Memory B cell (primary cell): Measurements from ENCODE around the gene RBM3.

Experiments
- ATAC-seq: fragments of 150-1000 bp; cut with Tn5 transposase; 2 replicates; pipeline ENCODE4 v1.10.0; 2021; ENCODE audit warnings: low read depth, mild to moderate bottlenecking, moderate library complexity
- DNase-seq, 2 donors: peaks; one replicate each; pipeline ENCODE4 v3.0.0; 2022; ENCODE audit warnings: low spot score in 2 of 2
- H3K27ac Mint-ChIP-seq: one replicate; pipeline ENCODE4 v1.8.0; 2022; ENCODE audit warnings: mild to moderate bottlenecking, moderate library complexity, mixed read lengths
- H3K27me3 Mint-ChIP-seq: one replicate; pipeline ENCODE4 v1.8.0; 2022; ENCODE audit warnings: mixed read lengths
- H3K36me3 Mint-ChIP-seq: one replicate; pipeline ENCODE4 v1.8.0; 2022; ENCODE audit warnings: mild to moderate bottlenecking, mixed read lengths
- H3K4me1 Mint-ChIP-seq: one replicate; pipeline ENCODE4 v1.8.0; 2022; ENCODE audit warnings: mixed read lengths
- H3K4me3 Mint-ChIP-seq: one replicate; pipeline ENCODE4 v1.8.0; 2022; ENCODE audit warnings: mild to moderate bottlenecking, moderate library complexity, mixed read lengths
- H3K9me3 Mint-ChIP-seq: one replicate; pipeline ENCODE4 v1.8.0; 2022; ENCODE audit warnings: mixed read lengths

The RBM3 gene

DNA sequence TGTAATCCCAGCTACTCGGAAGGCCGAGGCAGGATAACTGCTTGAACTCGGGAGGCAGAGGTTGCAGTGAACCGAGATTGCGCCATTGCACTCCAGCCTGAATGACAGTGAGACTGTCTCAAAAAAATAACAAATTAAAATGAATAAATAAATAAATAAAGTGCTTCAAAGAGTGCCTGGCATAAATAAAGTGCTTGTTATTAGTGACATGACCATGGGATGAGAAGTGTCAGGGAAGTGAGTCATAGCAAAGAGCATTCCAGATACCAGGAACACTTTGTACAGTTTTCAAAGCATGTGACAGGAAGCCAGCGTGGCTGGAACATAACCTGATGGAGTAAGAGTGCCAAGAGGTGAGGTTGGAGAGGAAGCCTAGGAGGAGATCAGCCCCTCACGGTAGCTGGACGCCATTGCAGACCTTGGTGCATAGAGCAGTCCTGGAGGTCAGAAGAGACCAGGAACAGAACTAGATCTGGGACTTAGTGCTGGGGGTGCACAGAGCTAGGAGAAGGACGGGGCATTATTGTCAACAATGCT lies 17.0 kb downstream of the RBM3 start:
- Mint-ChIP-seq H3K4me1 (peaks cover 3% of the 10 kb centered on the region), H3K36me3 (no peaks in the 10 kb centered on the region), H3K9me3 (no peaks in the 10 kb centered on the region), H3K27me3 (peaks cover 3% of the 10 kb centered on the region), H3K4me3 (no peak overlapping the region), H3K27ac (no peak overlapping the region)
- ATAC-seq (no peak), DNase-seq (no peak)

DNA sequence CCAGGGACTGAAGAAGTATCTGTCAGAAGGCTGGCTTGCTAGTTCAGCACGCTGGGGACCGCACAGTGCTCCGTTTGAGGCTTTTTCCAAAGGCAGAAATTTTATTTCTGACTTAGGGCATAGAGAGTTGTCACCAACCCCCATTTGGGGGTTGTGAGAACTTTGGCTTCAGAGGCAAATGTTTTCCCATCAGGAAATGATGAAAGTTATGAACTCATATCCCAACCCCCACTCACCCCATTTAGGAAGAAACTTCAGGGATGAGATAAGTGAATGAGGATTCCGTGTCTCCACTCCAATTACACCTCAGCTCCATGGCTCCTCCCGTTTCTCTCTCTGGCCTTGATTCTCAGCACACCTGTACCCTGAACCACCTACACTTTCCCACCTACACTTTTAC lies 18.7 kb downstream of the RBM3 start:
- ATAC-seq (no peak), DNase-seq (no peak)
- Mint-ChIP-seq H3K4me1 (peaks cover 5% of the 10 kb centered on the region), H3K36me3 (no peaks in the 10 kb centered on the region), H3K9me3 (no peaks in the 10 kb centered on the region), H3K4me3 (no peak overlapping the region), H3K27ac (no peak overlapping the region), H3K27me3 (peaks cover 3% of the 10 kb centered on the region)

DNA sequence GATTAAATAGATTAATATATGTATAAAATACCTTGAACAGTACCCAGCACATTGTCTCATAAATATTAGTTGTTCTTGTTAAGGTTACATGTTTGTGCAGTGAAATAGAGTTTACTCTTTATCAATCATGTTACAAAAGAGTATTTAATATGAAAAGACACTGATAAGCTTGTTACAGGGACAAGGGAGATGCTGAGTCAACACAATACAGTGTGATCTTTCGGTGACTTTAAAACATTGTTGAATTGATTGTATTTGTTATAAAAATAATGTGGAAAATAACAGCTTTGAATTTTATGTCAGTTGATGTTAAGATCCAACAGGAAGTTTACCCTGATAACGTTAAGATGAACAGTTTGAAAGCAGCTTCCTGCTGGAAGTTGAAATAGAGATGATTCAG lies 21.6 kb downstream of the RBM3 start:
- Mint-ChIP-seq H3K36me3 (no peaks in the 10 kb centered on the region), H3K4me1 (peaks cover 11% of the 10 kb centered on the region), H3K9me3 (no peaks in the 10 kb centered on the region), H3K27ac (no peak overlapping the region), H3K4me3 (no peak overlapping the region), H3K27me3 (peaks cover 3% of the 10 kb centered on the region)
- ATAC-seq, result no peak
- DNase-seq, result no peak

- ATAC-seq (peak; percentile 81), DNase-seq (peak; percentile 78 to 83)
- H3K36me3 Mint-ChIP-seq, result peaks cover 2% of the 10 kb centered on the region
- peak within 1 kb of the TSS; percentile 97 for H3K4me3 Mint-ChIP-seq
- peak within 1 kb of the TSS; percentile 99 for H3K27ac Mint-ChIP-seq
- no peaks in the 10 kb centered on the region for H3K9me3 Mint-ChIP-seq
- no peaks in the 10 kb centered on the region for H3K27me3 Mint-ChIP-seq
- peaks cover 8% of the 10 kb centered on the region for H3K4me1 Mint-ChIP-seq
These were observed 23.3 kb downstream of the RBM3 start, which contains the start of gene WDR13 for GRCh38 chrX:48597353-48598264. Gene WDR13, plus strand, starts transcription at chrX:48597492. Its CDS starts 505 bp downstream, at chrX:48597997.

GRCh38 chrX:48598614-48599013 lies 24.3 kb downstream of the RBM3 start:
- peak overlapping the region; percentile 99 for H3K27ac Mint-ChIP-seq
- ATAC-seq (no peak), DNase-seq (no peak)
- H3K36me3 Mint-ChIP-seq, result peaks cover 4% of the 10 kb centered on the region
- no peaks in the 10 kb centered on the region for H3K27me3 Mint-ChIP-seq
- no peaks in the 10 kb centered on the region for H3K9me3 Mint-ChIP-seq
- peaks cover 8% of the 10 kb centered on the region for H3K4me1 Mint-ChIP-seq
- H3K4me3 Mint-ChIP-seq, result peak overlapping the region; percentile 97

- Mint-ChIP-seq H3K4me3 (no peak overlapping the region), H3K4me1 (peaks cover 8% of the 10 kb centered on the region), H3K27ac (no peak overlapping the region), H3K27me3 (no peaks in the 10 kb centered on the region), H3K9me3 (no peaks in the 10 kb centered on the region), H3K36me3 (peaks cover 4% of the 10 kb centered on the region)
- no peak for ATAC-seq
- DNase-seq, result no peak
These were observed 25.1 kb downstream of the RBM3 start for GRCh38 chrX:48599341-48599740.

- H3K4me3 Mint-ChIP-seq, result no peak overlapping the region
- H3K9me3 Mint-ChIP-seq, result no peaks in the 10 kb centered on the region
- peaks cover 9% of the 10 kb centered on the region for H3K36me3 Mint-ChIP-seq
- H3K27ac Mint-ChIP-seq, result no peak overlapping the region
- DNase-seq, result no peak
- no peak for ATAC-seq
- peaks cover 8% of the 10 kb centered on the region for H3K4me1 Mint-ChIP-seq
- H3K27me3 Mint-ChIP-seq, result no peaks in the 10 kb centered on the region
These were observed 25.9 kb downstream of the RBM3 start for GRCh38 chrX:48600226-48600625.

- Mint-ChIP-seq H3K4me3 (no peak overlapping the region), H3K4me1 (peaks cover 8% of the 10 kb centered on the region), H3K27me3 (no peaks in the 10 kb centered on the region), H3K27ac (no peak overlapping the region), H3K9me3 (no peaks in the 10 kb centered on the region), H3K36me3 (peaks cover 10% of the 10 kb centered on the region)
- ATAC-seq, result no peak
- DNase-seq, result no peak
These were observed 27.6 kb downstream of the RBM3 start for GRCh38 chrX:48601741-48602394.

DNA sequence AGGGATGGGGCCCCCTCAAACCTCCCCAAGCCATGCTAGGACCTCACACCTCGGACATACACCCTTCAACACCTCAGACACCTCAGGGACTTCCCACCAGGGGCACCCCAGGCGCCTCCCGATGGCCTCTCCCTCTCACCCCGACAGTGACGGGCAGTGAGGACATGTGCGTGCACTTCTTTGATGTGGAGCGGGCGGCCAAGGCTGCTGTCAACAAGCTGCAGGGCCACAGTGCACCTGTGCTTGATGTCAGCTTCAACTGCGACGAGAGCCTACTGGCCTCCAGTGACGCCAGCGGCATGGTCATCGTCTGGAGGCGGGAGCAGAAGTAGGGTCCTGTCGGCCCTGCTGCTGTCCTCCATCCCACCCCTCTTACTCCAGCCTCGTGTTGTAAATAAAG lies 30.4 kb downstream of the RBM3 start:
- Mint-ChIP-seq H3K27me3 (no peaks in the 10 kb centered on the region), H3K4me1 (no peaks in the 10 kb centered on the region), H3K36me3 (peaks cover 10% of the 10 kb centered on the region), H3K27ac (no peak overlapping the region), H3K9me3 (no peaks in the 10 kb centered on the region), H3K4me3 (no peak overlapping the region)
- DNase-seq (no peak), ATAC-seq (no peak)

DNA sequence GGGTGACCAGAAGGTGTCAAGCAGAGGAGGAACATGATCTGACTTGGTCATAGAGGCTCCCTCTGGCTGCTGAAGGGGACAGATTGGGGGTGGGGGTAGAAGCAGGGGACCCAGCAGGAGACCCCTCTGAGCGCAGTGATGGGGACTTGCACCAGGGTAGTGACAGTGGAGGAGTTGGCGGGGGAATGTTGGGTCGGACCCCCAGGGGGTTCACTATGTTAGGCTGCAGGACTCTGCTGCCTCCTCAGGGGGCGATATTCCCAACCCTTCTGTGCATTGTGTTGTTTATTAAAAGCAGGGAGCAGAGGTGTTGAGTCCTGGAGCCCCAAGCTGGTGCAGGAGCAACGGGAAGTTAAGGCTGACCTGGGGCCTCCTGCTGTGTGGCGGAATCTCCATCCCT lies 31.8 kb downstream of the RBM3 start:
- no peak for ATAC-seq
- no peaks in the 10 kb centered on the region for H3K9me3 Mint-ChIP-seq
- H3K4me3 Mint-ChIP-seq, result no peak overlapping the region
- no peaks in the 10 kb centered on the region for H3K4me1 Mint-ChIP-seq
- no peak for DNase-seq
- H3K36me3 Mint-ChIP-seq, result peaks cover 10% of the 10 kb centered on the region
- no peak overlapping the region for H3K27ac Mint-ChIP-seq
- H3K27me3 Mint-ChIP-seq, result no peaks in the 10 kb centered on the region

GRCh38 chrX:48611703-48612102 lies 37.4 kb downstream of the RBM3 start:
- Mint-ChIP-seq H3K27ac (no peak overlapping the region), H3K4me1 (no peaks in the 10 kb centered on the region), H3K4me3 (no peak overlapping the region), H3K9me3 (no peaks in the 10 kb centered on the region), H3K36me3 (no peaks in the 10 kb centered on the region), H3K27me3 (no peaks in the 10 kb centered on the region)
- no peak for ATAC-seq
- no peak for DNase-seq

- Mint-ChIP-seq H3K4me1 (no peaks in the 10 kb centered on the region), H3K27me3 (no peaks in the 10 kb centered on the region), H3K4me3 (no peak overlapping the region), H3K27ac (no peak overlapping the region), H3K9me3 (no peaks in the 10 kb centered on the region), H3K36me3 (no peaks in the 10 kb centered on the region)
- ATAC-seq (no peak), DNase-seq (no peak)
These were observed 39.3 kb downstream of the RBM3 start for GRCh38 chrX:48613502-48614160.

- Mint-ChIP-seq H3K27ac (no peak overlapping the region), H3K36me3 (no peaks in the 10 kb centered on the region), H3K4me3 (no peak overlapping the region), H3K27me3 (no peaks in the 10 kb centered on the region), H3K4me1 (no peaks in the 10 kb centered on the region), H3K9me3 (no peaks in the 10 kb centered on the region)
- DNase-seq (no peak), ATAC-seq (no peak)
These were observed 42.3 kb downstream of the RBM3 start for GRCh38 chrX:48616576-48616975.
